ENCODE data around the gene GNRHR. TPM values are rescaled to one million over a fixed set of nuclear protein-coding genes. Genes with fewer than 3 reads are reported as not detected.

GNRHR gene
- total RNA-seq, 1 experiment from 2014 or later = not detected

DNA sequence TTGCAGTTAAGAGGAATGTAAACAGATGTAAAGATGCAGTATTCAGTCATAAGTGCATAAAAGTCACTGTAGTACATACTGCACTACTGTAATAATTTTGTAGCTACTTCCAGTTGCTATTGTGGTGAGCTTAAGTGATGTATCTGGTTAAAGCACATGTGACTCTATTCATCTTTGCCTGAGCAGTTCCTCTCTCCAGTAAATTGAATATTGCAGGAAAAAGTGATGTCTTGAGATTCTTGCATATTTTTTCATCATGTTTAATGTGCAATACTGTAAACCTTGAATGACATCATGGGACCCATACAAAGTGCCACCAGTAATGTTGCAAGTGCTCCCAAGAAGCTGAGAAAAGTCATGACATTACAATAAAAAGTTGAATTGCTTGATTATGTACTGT is 62.9 kb downstream of the GNRHR start:
- H3K36me3 Mint-ChIP-seq (ENCODE audit: insufficient read depth, unreplicated experiment) = peaks cover 29% of the 10 kb centered on the region
- ChIA-PET POLR2A (interaction anchor here (1.2 kb wide), 1 partner anchor 10 kb away, joined by 5 read pairs; the partner anchor contains the start of gene UBA6), CTCF (no interaction called here)
- TF ChIP-seq CTCF (IDR thresholded peaks at IDR 0.05; ENCODE audit: unreplicated experiment) = no peak
- no peaks in the 10 kb centered on the region for H3K27me3 Mint-ChIP-seq (ENCODE audit: insufficient read depth, unreplicated experiment)
- intact Hi-C loops (cut with micrococcal nuclease) = no loop called here
- peaks cover 9% of the 10 kb centered on the region for H3K4me1 Mint-ChIP-seq (ENCODE audit: insufficient read depth, unreplicated experiment)
- no peak for DNase-seq (ENCODE audit: unreplicated experiment)
- peaks cover 6% of the 10 kb centered on the region for H3K9me3 Mint-ChIP-seq (ENCODE audit: unreplicated experiment)
- H3K27ac Mint-ChIP-seq (ENCODE audit: low read depth, unreplicated experiment) = no peak overlapping the region
- no peak overlapping the region for H3K4me3 Mint-ChIP-seq (ENCODE audit: unreplicated experiment)
- no TSS peak for BruUV-seq (replicated peaks)

Other genes starting within 250 kb of the GNRHR start
- 17.7 and 19.0 TPM in 2 replicates for gene CENPC, start 208.9 kb downstream of the GNRHR start, total RNA-seq (2022)
- not detected in 2 replicates for gene STAP1, start 195.7 kb downstream of the GNRHR start, total RNA-seq (2022)
- gene UBA6, start 53.2 kb downstream of the GNRHR start, total RNA-seq (2022) = 83.1 and 97.4 TPM in 2 replicates
- gene TMPRSS11D, start 129.6 kb upstream of the GNRHR start, total RNA-seq (2022) = not detected in 2 replicates
- not detected in 2 replicates for gene TMPRSS11A, start 209.1 kb upstream of the GNRHR start, total RNA-seq (2022)